GM12878 (cell line): ENCODE results near the gene PDCD6IP. TPM values are rescaled to one million over a fixed set of nuclear protein-coding genes. Genes with fewer than 3 reads are reported as not detected.

ENCODE experiments used
- ATAC-seq: fragments of 200-7000 bp; cut with Tn5 transposase; 3 replicates; pipeline ENCODE4 v1.9.1; 2020; ENCODE audit warnings: mild to moderate bottlenecking, moderate library complexity
- BruUV-seq: library from RNA; stranded (reverse); fragments of 400-500 nt; replicated peaks from 2 replicates; lab custom pipeline; 2021; lab: Mats Ljungman, UMichigan
- CTCF ChIA-PET: fragments of 300-600 bp; sonication (Branson Sonifier 250); formaldehyde crosslinking; extraction: SDS; loops from one replicate; lab custom pipeline; 2021; ENCODE audit warnings: inconsistent platforms; lab: Yijun Ruan, JAX
- POLR2A ChIA-PET: fragments of 350-600 bp; formaldehyde crosslinking; extraction: SDS; loops from one replicate; lab custom pipeline; 2021; ENCODE audit warnings: inconsistent platforms; lab: Charles Lee
- RAD21 ChIA-PET: fragments of 300-600 bp; sonication (Branson Sonifier 250); formaldehyde crosslinking; loops from one replicate; lab custom pipeline; 2023; ENCODE audit warnings: antibody characterized with exemption; ENCODE audit not compliant: unreplicated experiment; lab: Charles Lee
- SMC1A ChIA-PET: fragments of 300-600 bp; sonication (Branson Sonifier 250); formaldehyde crosslinking; loops from one replicate; lab custom pipeline; 2023; ENCODE audit not compliant: unreplicated experiment, uncharacterized antibody; lab: Charles Lee
- DNase-seq: peaks from one replicate; pipeline ENCODE4 v3.0.0-alpha.2; 2011; ENCODE audit warnings: low read depth, low spot score
- FAIRE-seq: peaks from 3 replicates; lab custom pipeline; 2011; peaks lifted over from hg19 to GRCh38; lab: Jason Lieb, UNC
- H2AFZ ChIP-seq: 2 replicates; pipeline ENCODE4 v1.6.0; 2011; ENCODE audit warnings: low read depth, low read length, control low read depth; ENCODE audit not compliant: control insufficient read depth
- H3K27ac ChIP-seq: 2 replicates; pipeline ENCODE4 v1.5.1; 2011; ENCODE audit warnings: control low read depth; ENCODE audit not compliant: control insufficient read depth, insufficient read depth
- H3K27me3 ChIP-seq, 2 experiments: replicated peaks in 1 of 2; 2 replicates each; pipeline versions ENCODE4 v1.6.0 to v1.6.1; 2011; ENCODE audit warnings: low read length in 1 of 2; ENCODE audit not compliant: control insufficient read depth in 2 of 2, insufficient read depth in 2 of 2
- H3K36me3 ChIP-seq, 2 experiments: 2 replicates each; pipeline ENCODE4 v1.5.1; 2011; ENCODE audit warnings: low read length in 1 of 2; ENCODE audit not compliant: control insufficient read depth in 2 of 2, insufficient read depth in 2 of 2
- H3K4me1 ChIP-seq: 2 replicates; pipeline ENCODE4 v1.6.1; 2011; ENCODE audit warnings: mild to moderate bottlenecking, low read length, moderate library complexity, mixed read lengths; ENCODE audit not compliant: control insufficient read depth, insufficient read depth
- H3K4me2 ChIP-seq: 2 replicates; pipeline ENCODE4 v1.6.0; 2011; ENCODE audit warnings: control low read depth; ENCODE audit not compliant: control insufficient read depth, insufficient read depth
- H3K4me3 ChIP-seq: fragments of 200-600 bp; sonication (generic); 2 replicates; pipeline ENCODE4 v1.5.1; 2016
- H3K79me2 ChIP-seq: 2 replicates; pipeline ENCODE4 v1.6.0; 2011; ENCODE audit warnings: low read length; ENCODE audit not compliant: control insufficient read depth, insufficient read depth
- H3K9ac ChIP-seq: 2 replicates; pipeline ENCODE4 v1.8.0; 2011; ENCODE audit warnings: low read length, control low read depth, mixed read lengths; ENCODE audit not compliant: control insufficient read depth, insufficient read depth
- H3K9me3 ChIP-seq: replicated peaks from 3 replicates; pipeline ENCODE4 v1.5.1; 2011; ENCODE audit warnings: mild to moderate bottlenecking, low read length; ENCODE audit not compliant: control insufficient read depth, insufficient read depth
- H4K20me1 ChIP-seq: 2 replicates; pipeline ENCODE4 v1.6.0; 2011; ENCODE audit not compliant: control insufficient read depth, insufficient read depth
- BHLHE40 ChIP-seq, 2 experiments: fragments of 450-650 bp in 1 of 2; IDR thresholded peaks; 2 replicates each; pipeline ENCODE4 v1.6.1; 2011 to 2017; ENCODE audit warnings: low read depth in 2 of 2, borderline replicate concordance in 1 of 2, improper control_type of control experiment in 1 of 2, low read length in 1 of 2, mild to moderate bottlenecking in 1 of 2
- CHD1 ChIP-seq: IDR thresholded peaks from 2 replicates; pipeline ENCODE4 v1.6.1; 2012; ENCODE audit warnings: low read depth, low read length, improper control_type of control experiment
- JUNB ChIP-seq: IDR thresholded peaks from 2 replicates; pipeline ENCODE4 v1.6.1; 2016; ENCODE audit warnings: antibody characterized with exemption, mild to moderate bottlenecking
- NBN ChIP-seq: fragments of 450-650 bp; IDR thresholded peaks from 2 replicates; pipeline ENCODE4 v1.6.1; 2016
- PAX5 ChIP-seq: IDR thresholded peaks from 2 replicates; pipeline ENCODE4 v1.6.1; 2011; ENCODE audit warnings: low read depth, low read length, borderline replicate concordance
- SMAD1 ChIP-seq: fragments of 450-650 bp; IDR thresholded peaks from 2 replicates; pipeline ENCODE4 v1.6.1; 2018; ENCODE audit warnings: mild to moderate bottlenecking, low read depth; ENCODE audit not compliant: partially characterized antibody
- TARDBP ChIP-seq: IDR thresholded peaks from 2 replicates; pipeline ENCODE4 v1.6.1; 2016; ENCODE audit warnings: borderline replicate concordance
- WGBS: methylation state at CpG from one replicate; pipeline ENCODE4 v1.1.6; 2016; ENCODE audit warnings: low lambda C conversion rate; ENCODE audit not compliant: insufficient replicate concordance, insufficient coverage; ENCODE audit errors: missing lambda C conversion rate; 5-methylcytosine and 5-hydroxymethylcytosine counted together
- in situ Hi-C: fragments of 300-500 bp; cut with MboI; formaldehyde crosslinking; loops from 9 replicates; pipeline ENCODE4 v1.14.3; 2018; ENCODE audit warnings: mixed read lengths
- intact Hi-C: fragments of 100-400 bp; cut with micrococcal nuclease; formaldehyde crosslinking; loops from one replicate; pipeline ENCODE4 v1.14.2; 2022; ENCODE audit not compliant: unreplicated experiment
- polyA plus RNA-seq, 11 experiments: library from polyadenylated mRNA; depleted of rRNA in 4 of 11; unstranded in 6 of 11; stranded (reverse) in 5 of 11; fragments of >200 nt; fragmentation: Nextera tagmentation in 4 of 11; fragmentation: Illumina TruSeq in 1 of 11; extraction: Ambion mirVana in 4 of 11; extraction: Trizol in 1 of 11; gene quantifications; 1 replicate in 1 of 11; 2 replicates in 10 of 11; pipeline versions ENCODE4 v1.2.1 to v1.2.3, GENCODE V29; 2011 to 2016; ENCODE audit warnings: inconsistent platforms in 2 of 11, missing spikeins in 2 of 11, low read depth in 1 of 11
- total RNA-seq, 4 experiments: library from RNA; depleted of rRNA in 3 of 4; stranded (reverse); fragments of >200 nt in 3 of 4; fragmentation: Illumina TruSeq in 1 of 4; extraction: Trizol in 1 of 4; gene quantifications; 2 replicates each; pipeline versions ENCODE4 v1.2.1 to v1.2.3, GENCODE V29; 2013 to 2021
- TF ChIP-seq, protein P1 (sequence below): fragments of 150-350 bp; IDR thresholded peaks from 2 replicates; pipeline ENCODE4 v1.6.1; 2016; ENCODE audit warnings: low read depth, low read length
- TF ChIP-seq, protein P2 (sequence below): fragments of 450-650 bp; IDR thresholded peaks from 2 replicates; pipeline ENCODE4 v1.6.1; 2016; ENCODE audit warnings: mild to moderate bottlenecking, moderate library complexity, borderline replicate concordance
- TF ChIP-seq, protein P3 (sequence below): IDR thresholded peaks from 2 replicates; pipeline ENCODE4 v1.6.1; 2012; ENCODE audit warnings: low read length, inconsistent platforms
- TF ChIP-seq, protein P4 (sequence below): fragments of 450-650 bp; formaldehyde crosslinking; IDR thresholded peaks from 2 replicates; pipeline ENCODE4 v1.5.0; 2022; ENCODE audit warnings: mild to moderate bottlenecking, missing genetic modification characterization

Gene PDCD6IP
- total and polyA plus RNA-seq, 10 of the 15 experiments (the other 5 are each of a cell fraction or from before 2014, with no cell fraction given) = 16.0 to 169 (median 81.2) TPM

DNA sequence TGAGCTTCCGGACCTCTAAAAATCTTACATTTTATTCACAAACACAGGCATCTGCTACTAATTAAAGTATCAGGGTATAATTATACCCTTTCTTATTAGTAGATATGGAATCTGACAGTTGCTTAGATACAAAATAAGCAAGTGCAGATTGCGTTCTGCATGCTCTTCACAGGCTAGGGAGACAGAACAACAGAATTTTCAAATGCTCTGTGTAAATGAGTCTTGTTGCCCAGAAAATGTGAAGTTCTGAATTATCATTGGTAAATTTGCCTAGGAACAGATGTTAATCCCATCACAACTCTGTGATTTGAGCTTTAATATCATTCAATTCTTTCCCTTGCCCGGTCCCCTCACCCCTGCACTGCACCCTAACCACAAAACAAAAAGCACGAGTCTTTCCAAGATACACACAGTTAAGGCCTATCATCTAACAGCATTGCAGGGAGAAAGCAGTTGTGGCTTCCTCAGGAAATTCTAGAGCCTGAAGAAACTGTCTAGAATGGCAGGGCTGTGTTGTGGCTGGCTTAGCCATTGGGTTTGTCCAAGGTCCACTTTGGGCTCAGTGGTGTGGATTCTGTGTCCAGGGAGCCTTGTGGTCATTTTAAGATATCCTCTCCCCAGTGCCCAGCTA lies 119.8 kb downstream of the PDCD6IP start:
- no peak overlapping the region for H2AFZ ChIP-seq
- H3K9ac ChIP-seq = no peak overlapping the region
- in situ Hi-C loops (no loop called here), intact Hi-C loops (no loop called here)
- H3K4me3 ChIP-seq = no peak overlapping the region
- ChIA-PET CTCF (interaction anchor here (1.7 kb wide), 1 partner anchor 34 kb away, joined by 5 read pairs; no protein-coding TSS in a partner anchor), SMC1A (no interaction called here), RAD21 (no interaction called here), POLR2A (no interaction called here)
- no peaks in the 10 kb centered on the region for H4K20me1 ChIP-seq
- no peak overlapping the region for H3K27ac ChIP-seq
- no peaks in the 10 kb centered on the region for H3K4me1 ChIP-seq
- FAIRE-seq (no peak), ATAC-seq (no peak), DNase-seq (no peak)
- BruUV-seq = no TSS peak
- no peaks in the 10 kb centered on the region; a peak in 1 of 4 replicates for H3K27me3 ChIP-seq
- no peaks in the 10 kb centered on the region for H3K79me2 ChIP-seq
- H3K4me2 ChIP-seq = no peak overlapping the region
- WGBS = 36% methylated on average over 4 of the region's 4 CpGs
- H3K36me3 ChIP-seq = no peaks in the 10 kb centered on the region
- H3K9me3 ChIP-seq = no peaks in the 10 kb centered on the region
- TF ChIP-seq, protein P1, sequence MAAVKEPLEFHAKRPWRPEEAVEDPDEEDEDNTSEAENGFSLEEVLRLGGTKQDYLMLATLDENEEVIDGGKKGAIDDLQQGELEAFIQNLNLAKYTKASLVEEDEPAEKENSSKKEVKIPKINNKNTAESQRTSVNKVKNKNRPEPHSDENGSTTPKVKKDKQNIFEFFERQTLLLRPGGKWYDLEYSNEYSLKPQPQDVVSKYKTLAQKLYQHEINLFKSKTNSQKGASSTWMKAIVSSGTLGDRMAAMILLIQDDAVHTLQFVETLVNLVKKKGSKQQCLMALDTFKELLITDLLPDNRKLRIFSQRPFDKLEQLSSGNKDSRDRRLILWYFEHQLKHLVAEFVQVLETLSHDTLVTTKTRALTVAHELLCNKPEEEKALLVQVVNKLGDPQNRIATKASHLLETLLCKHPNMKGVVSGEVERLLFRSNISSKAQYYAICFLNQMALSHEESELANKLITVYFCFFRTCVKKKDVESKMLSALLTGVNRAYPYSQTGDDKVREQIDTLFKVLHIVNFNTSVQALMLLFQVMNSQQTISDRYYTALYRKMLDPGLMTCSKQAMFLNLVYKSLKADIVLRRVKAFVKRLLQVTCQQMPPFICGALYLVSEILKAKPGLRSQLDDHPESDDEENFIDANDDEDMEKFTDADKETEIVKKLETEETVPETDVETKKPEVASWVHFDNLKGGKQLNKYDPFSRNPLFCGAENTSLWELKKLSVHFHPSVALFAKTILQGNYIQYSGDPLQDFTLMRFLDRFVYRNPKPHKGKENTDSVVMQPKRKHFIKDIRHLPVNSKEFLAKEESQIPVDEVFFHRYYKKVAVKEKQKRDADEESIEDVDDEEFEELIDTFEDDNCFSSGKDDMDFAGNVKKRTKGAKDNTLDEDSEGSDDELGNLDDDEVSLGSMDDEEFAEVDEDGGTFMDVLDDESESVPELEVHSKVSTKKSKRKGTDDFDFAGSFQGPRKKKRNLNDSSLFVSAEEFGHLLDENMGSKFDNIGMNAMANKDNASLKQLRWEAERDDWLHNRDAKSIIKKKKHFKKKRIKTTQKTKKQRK = no peak
- TF ChIP-seq NBN (no peak), CHD1 (no peak), JUNB (no peak), PAX5 (no peak), TARDBP (no peak), SMAD1 (no peak), BHLHE40 (IDR thresholded peaks at IDR 0.05; ENCODE audit: borderline replicate concordance in 1 of 2, low read depth in 2 of 2, low read length in 1 of 2) (no peak)
- TF ChIP-seq, protein P2, sequence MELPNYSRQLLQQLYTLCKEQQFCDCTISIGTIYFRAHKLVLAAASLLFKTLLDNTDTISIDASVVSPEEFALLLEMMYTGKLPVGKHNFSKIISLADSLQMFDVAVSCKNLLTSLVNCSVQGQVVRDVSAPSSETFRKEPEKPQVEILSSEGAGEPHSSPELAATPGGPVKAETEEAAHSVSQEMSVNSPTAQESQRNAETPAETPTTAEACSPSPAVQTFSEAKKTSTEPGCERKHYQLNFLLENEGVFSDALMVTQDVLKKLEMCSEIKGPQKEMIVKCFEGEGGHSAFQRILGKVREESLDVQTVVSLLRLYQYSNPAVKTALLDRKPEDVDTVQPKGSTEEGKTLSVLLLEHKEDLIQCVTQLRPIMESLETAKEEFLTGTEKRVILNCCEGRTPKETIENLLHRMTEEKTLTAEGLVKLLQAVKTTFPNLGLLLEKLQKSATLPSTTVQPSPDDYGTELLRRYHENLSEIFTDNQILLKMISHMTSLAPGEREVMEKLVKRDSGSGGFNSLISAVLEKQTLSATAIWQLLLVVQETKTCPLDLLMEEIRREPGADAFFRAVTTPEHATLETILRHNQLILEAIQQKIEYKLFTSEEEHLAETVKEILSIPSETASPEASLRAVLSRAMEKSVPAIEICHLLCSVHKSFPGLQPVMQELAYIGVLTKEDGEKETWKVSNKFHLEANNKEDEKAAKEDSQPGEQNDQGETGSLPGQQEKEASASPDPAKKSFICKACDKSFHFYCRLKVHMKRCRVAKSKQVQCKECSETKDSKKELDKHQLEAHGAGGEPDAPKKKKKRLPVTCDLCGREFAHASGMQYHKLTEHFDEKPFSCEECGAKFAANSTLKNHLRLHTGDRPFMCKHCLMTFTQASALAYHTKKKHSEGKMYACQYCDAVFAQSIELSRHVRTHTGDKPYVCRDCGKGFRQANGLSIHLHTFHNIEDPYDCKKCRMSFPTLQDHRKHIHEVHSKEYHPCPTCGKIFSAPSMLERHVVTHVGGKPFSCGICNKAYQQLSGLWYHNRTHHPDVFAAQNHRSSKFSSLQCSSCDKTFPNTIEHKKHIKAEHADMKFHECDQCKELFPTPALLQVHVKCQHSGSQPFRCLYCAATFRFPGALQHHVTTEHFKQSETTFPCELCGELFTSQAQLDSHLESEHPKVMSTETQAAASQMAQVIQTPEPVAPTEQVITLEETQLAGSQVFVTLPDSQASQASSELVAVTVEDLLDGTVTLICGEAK = no peak
- TF ChIP-seq, protein P3, sequence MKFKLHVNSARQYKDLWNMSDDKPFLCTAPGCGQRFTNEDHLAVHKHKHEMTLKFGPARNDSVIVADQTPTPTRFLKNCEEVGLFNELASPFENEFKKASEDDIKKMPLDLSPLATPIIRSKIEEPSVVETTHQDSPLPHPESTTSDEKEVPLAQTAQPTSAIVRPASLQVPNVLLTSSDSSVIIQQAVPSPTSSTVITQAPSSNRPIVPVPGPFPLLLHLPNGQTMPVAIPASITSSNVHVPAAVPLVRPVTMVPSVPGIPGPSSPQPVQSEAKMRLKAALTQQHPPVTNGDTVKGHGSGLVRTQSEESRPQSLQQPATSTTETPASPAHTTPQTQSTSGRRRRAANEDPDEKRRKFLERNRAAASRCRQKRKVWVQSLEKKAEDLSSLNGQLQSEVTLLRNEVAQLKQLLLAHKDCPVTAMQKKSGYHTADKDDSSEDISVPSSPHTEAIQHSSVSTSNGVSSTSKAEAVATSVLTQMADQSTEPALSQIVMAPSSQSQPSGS = no peak
- TF ChIP-seq, protein P4, sequence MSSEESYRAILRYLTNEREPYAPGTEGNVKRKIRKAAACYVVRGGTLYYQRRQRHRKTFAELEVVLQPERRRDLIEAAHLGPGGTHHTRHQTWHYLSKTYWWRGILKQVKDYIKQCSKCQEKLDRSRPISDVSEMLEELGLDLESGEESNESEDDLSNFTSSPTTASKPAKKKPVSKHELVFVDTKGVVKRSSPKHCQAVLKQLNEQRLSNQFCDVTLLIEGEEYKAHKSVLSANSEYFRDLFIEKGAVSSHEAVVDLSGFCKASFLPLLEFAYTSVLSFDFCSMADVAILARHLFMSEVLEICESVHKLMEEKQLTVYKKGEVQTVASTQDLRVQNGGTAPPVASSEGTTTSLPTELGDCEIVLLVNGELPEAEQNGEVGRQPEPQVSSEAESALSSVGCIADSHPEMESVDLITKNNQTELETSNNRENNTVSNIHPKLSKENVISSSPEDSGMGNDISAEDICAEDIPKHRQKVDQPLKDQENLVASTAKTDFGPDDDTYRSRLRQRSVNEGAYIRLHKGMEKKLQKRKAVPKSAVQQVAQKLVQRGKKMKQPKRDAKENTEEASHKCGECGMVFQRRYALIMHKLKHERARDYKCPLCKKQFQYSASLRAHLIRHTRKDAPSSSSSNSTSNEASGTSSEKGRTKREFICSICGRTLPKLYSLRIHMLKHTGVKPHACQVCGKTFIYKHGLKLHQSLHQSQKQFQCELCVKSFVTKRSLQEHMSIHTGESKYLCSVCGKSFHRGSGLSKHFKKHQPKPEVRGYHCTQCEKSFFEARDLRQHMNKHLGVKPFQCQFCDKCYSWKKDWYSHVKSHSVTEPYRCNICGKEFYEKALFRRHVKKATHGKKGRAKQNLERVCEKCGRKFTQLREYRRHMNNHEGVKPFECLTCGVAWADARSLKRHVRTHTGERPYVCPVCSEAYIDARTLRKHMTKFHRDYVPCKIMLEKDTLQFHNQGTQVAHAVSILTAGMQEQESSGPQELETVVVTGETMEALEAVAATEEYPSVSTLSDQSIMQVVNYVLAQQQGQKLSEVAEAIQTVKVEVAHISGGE (CRISPR knock-in tag) = no peak
